Ascending aorta (tissue), 2 donors: Measurements from ENCODE around the gene SKAP1. TPM values are rescaled to one million over a fixed set of nuclear protein-coding genes. Genes with fewer than 3 reads are reported as not detected.
A peak's percentile ranks its signal among the peaks of the same experiment; 100 is the strongest.

Experiments
- DNase-seq, 2 donors: peaks; one replicate each; pipeline ENCODE4 v3.0.0-alpha.2; 2019; ENCODE audit warnings: low spot score in 2 of 2
- H3K27ac ChIP-seq, 2 donors: fragments of 200-600 bp; sonication (generic); one replicate each; pipeline ENCODE4 v1.5.1; 2016 to 2017; ENCODE audit warnings: mild to moderate bottlenecking in 1 of 2
- H3K27me3 ChIP-seq: fragments of 200-600 bp; sonication (generic); one replicate; pipeline ENCODE4 v1.5.1; 2017
- H3K36me3 ChIP-seq, 2 donors: fragments of 200-600 bp; sonication (generic); one replicate each; pipeline ENCODE4 v1.5.1; 2016
- H3K4me1 ChIP-seq, 2 donors: fragments of 200-600 bp; sonication (generic); one replicate each; pipeline ENCODE4 v1.5.1; 2016 to 2017; ENCODE audit warnings: mild to moderate bottlenecking in 1 of 2
- H3K4me3 ChIP-seq, 2 donors: fragments of 200-600 bp; sonication (generic); one replicate each; pipeline ENCODE4 v1.5.1; 2016 to 2017; ENCODE audit warnings: mild to moderate bottlenecking in 1 of 2
- H3K9me3 ChIP-seq, 2 donors: fragments of 200-600 bp; sonication (generic); one replicate each; pipeline ENCODE4 v1.5.1; 2016
- CTCF ChIP-seq, 3 experiments: fragments of 200-600 bp in 2 of 3; fragments of 450-650 bp in 1 of 3; sonication (generic) in 2 of 3; IDR thresholded peaks; one replicate each; pipeline ENCODE4 v1.5.1; 2016 to 2019; ENCODE audit warnings: antibody characterized with exemption in 3 of 3, mild to moderate bottlenecking in 1 of 3, moderate library complexity in 1 of 3
- intact Hi-C: fragments of 100-400 bp; cut with DNase I; formaldehyde crosslinking; loops from one replicate; pipeline ENCODE4 v1.15.1; 2023
- total RNA-seq: library from RNA; depleted of rRNA; stranded (reverse); fragments of >200 nt; gene quantifications from one replicate; pipeline ENCODE4 v1.1.0, GENCODE V29; 2016

SKAP1 gene
- total RNA-seq, 1 donor from 2014 or later: not detected

GRCh38 chr17:48144231-48144630 is 285.8 kb downstream of the SKAP1 start:
- Histone ChIP-seq H3K27me3 (no peaks in the 10 kb centered on the region), H3K27ac (no peak overlapping the region), H3K4me1 (no peaks in the 10 kb centered on the region), H3K9me3 (no peaks in the 10 kb centered on the region), H3K4me3 (no peak overlapping the region), H3K36me3 (no peaks in the 10 kb centered on the region)
- intact Hi-C loops: no loop called here
- no peak for DNase-seq
- no peak for TF ChIP-seq CTCF (IDR thresholded peaks at IDR 0.05)

- no peaks in the 10 kb centered on the region for H3K27me3 ChIP-seq
- DNase-seq: no peak
- no peak overlapping the region for H3K27ac ChIP-seq
- no peak overlapping the region for H3K4me3 ChIP-seq
- no peaks in the 10 kb centered on the region for H3K36me3 ChIP-seq
- H3K9me3 ChIP-seq: no peaks in the 10 kb centered on the region
- no peak for TF ChIP-seq CTCF (IDR thresholded peaks at IDR 0.05)
- no peaks in the 10 kb centered on the region for H3K4me1 ChIP-seq
- intact Hi-C loops: no loop called here
These were observed 286.4 kb downstream of the SKAP1 start for GRCh38 chr17:48143629-48144028.

GRCh38 chr17:48139944-48140343 is 290.1 kb downstream of the SKAP1 start:
- DNase-seq: peak in 1 of 2 donors; percentile 53
- Histone ChIP-seq H3K4me1 (no peaks in the 10 kb centered on the region), H3K36me3 (no peaks in the 10 kb centered on the region), H3K27ac (no peak overlapping the region), H3K4me3 (no peak overlapping the region), H3K27me3 (no peaks in the 10 kb centered on the region), H3K9me3 (no peaks in the 10 kb centered on the region)
- no peak for TF ChIP-seq CTCF (IDR thresholded peaks at IDR 0.05)
- intact Hi-C loops: loop anchor here (10.0 kb wide), 1 partner anchor 295 kb away; the partner anchor contains the start of gene SCRN2

- H3K27ac ChIP-seq: no peak overlapping the region
- H3K36me3 ChIP-seq: no peaks in the 10 kb centered on the region
- no peaks in the 10 kb centered on the region for H3K9me3 ChIP-seq
- intact Hi-C loops: loop anchor here (10.0 kb wide), 1 partner anchor 293 kb away; the partner anchor contains the start of gene SCRN2
- H3K27me3 ChIP-seq: no peaks in the 10 kb centered on the region
- H3K4me3 ChIP-seq: no peak overlapping the region
- no peaks in the 10 kb centered on the region for H3K4me1 ChIP-seq
- no peak for TF ChIP-seq CTCF (IDR thresholded peaks at IDR 0.05)
- DNase-seq: no peak
These were observed 292.4 kb downstream of the SKAP1 start for GRCh38 chr17:48137656-48138055.

GRCh38 chr17:48134912-48135480 is 295.0 kb downstream of the SKAP1 start:
- H3K36me3 ChIP-seq: no peaks in the 10 kb centered on the region
- no peak for TF ChIP-seq CTCF (IDR thresholded peaks at IDR 0.05)
- no peaks in the 10 kb centered on the region for H3K4me1 ChIP-seq
- H3K4me3 ChIP-seq: no peak overlapping the region
- no peak for DNase-seq
- H3K27ac ChIP-seq: no peak overlapping the region
- H3K9me3 ChIP-seq: no peaks in the 10 kb centered on the region
- intact Hi-C loops: loop anchor here (10.0 kb wide), 1 partner anchor 290 kb away; the partner anchor contains the start of gene SCRN2
- no peaks in the 10 kb centered on the region for H3K27me3 ChIP-seq
